Activated T-helper 1 cell treated with anti-CD3 and anti-CD28 coated beads, Interleukin-12 subunit alpha, Interleukin-12 subunit beta, Interleukin-2, Interleukin-4 antibody, amounts not matched to agents 30 ng/mL and 10 ng/mL and 1 ng/mL, durations not matched to agents 14 hours and 24 hours and 36 hours (primary cell): ENCODE data around the gene EBP. TPM values are rescaled to one million over a fixed set of nuclear protein-coding genes. Genes with fewer than 3 reads are reported as not detected.

Experiments
- DNase-seq: peaks from one replicate; pipeline ENCODE4 v3.0.0; 2021; ENCODE audit warnings: low spot score
- H3K27ac Mint-ChIP-seq: one replicate; pipeline ENCODE4 v1.8.0; 2021; ENCODE audit warnings: mild to moderate bottlenecking, mixed read lengths
- H3K27me3 Mint-ChIP-seq: one replicate; pipeline ENCODE4 v1.8.0; 2022; ENCODE audit warnings: mild to moderate bottlenecking, moderate library complexity, mixed read lengths; ENCODE audit not compliant: insufficient read depth
- H3K36me3 Mint-ChIP-seq: one replicate; pipeline ENCODE4 v1.8.0; 2021; ENCODE audit warnings: low read depth, mixed read lengths
- H3K4me1 Mint-ChIP-seq: one replicate; pipeline ENCODE4 v1.8.0; 2021; ENCODE audit warnings: low read depth, mixed read lengths
- H3K4me3 Mint-ChIP-seq: one replicate; pipeline ENCODE4 v1.8.0; 2021; ENCODE audit warnings: mild to moderate bottlenecking, moderate library complexity, mixed read lengths
- H3K9me3 Mint-ChIP-seq: one replicate; pipeline ENCODE4 v1.8.0; 2021; ENCODE audit warnings: mixed read lengths
- intact Hi-C: fragments of 100-400 bp; cut with micrococcal nuclease; formaldehyde crosslinking; loops from one replicate; pipeline ENCODE4 v1.15.1; 2024
- total RNA-seq: library from RNA; stranded (reverse); gene quantifications from 2 replicates; pipeline ENCODE4 v1.2.3, GENCODE V29; 2022

Gene EBP
- total RNA-seq: 164 and 178 TPM in 2 replicates

DNA sequence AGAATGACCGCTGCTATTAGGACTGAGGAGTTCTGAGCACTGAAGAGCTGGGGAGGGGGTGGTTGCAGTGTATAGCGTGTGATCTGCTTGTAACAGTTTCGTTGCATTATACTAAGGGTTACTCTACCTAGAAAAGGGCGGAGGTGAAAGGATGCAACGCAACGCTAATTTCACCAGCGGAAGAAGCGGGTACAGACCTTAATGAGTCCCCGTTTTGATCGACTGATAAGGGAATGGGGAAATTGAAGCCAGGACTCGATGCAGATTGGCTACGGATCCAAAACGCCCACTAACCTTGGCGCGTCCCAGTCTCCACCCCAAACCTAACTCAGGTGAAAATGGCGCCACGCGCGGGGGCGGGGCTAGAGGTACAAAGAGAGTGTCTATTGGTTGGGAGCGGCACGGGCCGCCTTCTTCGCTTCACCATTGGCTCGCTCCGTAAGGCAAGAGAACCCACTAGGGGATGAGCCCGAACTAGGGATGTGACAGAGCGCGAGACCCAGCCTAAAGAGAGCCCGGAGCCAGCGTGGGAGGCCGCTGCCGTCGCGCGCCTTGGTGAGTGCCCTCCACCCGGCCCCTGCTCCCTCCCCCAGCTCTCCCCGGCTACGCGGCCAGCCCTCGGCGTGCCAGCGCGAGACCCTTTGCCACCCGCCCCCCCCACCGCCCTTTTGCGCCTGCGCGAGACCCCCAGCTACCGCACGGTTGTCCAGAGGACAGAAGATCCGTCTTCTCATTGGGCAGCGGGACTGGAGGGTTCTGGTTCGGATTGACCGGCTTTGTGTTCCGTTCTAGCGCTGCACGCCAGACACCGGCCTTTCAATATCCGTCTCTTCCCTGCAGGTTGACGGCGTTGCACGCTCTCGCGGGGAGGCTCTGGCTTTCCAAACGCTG is at the start of gene EBP:
TSS of gene EBP (plus strand) at position 456 of the 891 bp plus-strand sequence. CDS start 1,964 bp downstream, outside the sequence.
- intact Hi-C loops: loop anchor here (1.0 to 10.0 kb wide), 10 partner anchors 13 to 864 kb away; partner anchors contain the start of genes FTSJ1, HDAC6, PIM2 and PORCN
- Mint-ChIP-seq H3K27me3 (no peaks in the 10 kb centered on the region), H3K4me1 (peaks cover 34% of the 10 kb centered on the region), H3K4me3 (peak within 1 kb of the TSS; percentile 95), H3K36me3 (peaks cover 14% of the 10 kb centered on the region), H3K9me3 (no peaks in the 10 kb centered on the region), H3K27ac (peak within 1 kb of the TSS; percentile 98)
- DNase-seq: peak; percentile 92

DNA sequence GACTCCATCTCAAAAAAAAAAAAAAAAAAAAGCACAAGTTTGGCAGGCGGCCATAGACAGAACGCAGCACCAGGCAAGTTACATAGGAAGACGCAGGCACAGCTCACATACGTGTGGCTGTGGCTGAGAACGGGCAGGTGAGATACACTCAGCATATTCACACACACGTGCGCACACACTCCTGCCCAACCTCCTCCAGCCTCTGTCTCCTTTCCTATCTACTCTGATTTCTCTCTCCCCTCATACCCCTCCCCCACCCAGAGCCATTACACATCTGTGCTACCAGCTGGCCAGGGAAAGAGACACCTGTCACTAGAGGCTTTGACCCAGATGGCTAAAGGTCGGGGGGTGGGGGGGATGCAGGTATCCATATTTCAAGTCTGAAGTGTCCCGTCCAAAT is 49.4 kb upstream of the EBP start:
- H3K4me3 Mint-ChIP-seq: no peak overlapping the region

DNA sequence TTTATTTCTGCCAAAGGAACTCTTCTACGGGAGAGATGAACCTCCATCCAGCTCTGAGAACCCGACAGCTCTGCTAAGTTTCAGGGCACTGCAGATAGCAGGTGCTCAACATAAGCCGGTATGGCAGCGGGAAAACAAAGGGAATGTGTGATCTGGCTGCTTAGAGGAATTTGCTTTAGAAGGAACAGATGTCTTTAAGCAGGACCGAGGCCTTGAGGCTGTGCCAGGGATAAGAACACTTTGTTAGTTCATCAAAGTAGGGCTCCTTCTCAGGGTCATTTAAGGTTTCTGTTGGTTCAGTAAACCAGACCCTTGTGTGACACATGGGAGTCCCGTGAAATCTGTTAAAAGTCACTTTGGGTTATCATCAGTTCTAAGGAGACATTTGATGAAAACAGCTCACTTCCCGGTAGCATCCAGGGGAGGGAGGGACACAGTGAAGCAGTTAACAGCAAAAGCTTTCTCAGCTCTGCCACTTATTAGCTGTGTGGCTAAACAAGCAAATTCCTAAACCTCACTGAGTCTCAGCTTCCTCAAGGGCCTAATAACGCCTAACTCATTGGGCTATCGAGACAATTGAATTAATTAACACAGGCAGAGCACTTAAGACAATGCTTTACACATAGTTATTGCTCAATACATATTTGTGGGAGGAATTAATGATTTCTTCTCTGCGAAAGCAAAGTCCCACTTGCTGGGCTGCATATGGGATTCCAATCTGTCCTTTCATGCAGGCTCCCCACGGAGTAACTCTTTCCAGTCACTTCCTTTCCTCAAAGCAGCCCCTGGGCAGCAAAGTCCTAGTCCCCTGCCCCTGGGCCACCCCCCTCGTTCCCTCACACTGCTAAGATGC is 48.5 kb upstream of the EBP start:
- intact Hi-C loops: loop anchor here (10.0 kb wide), 1 partner anchor 818 kb away; the partner anchor contains the start of genes ELK1 and UXT
- H3K36me3 Mint-ChIP-seq: peaks cover 10% of the 10 kb centered on the region
- no peaks in the 10 kb centered on the region for H3K9me3 Mint-ChIP-seq

More for the DNA sequence above, 49.4 kb upstream of the EBP start:
- Mint-ChIP-seq H3K4me1 (peaks cover 20% of the 10 kb centered on the region), H3K9me3 (no peaks in the 10 kb centered on the region), H3K27me3 (peaks cover 2% of the 10 kb centered on the region), H3K27ac (no peak overlapping the region), H3K36me3 (peaks cover 12% of the 10 kb centered on the region)
- DNase-seq: no peak
- intact Hi-C loops: loop anchor here (10.0 kb wide), 1 partner anchor 817 kb away; the partner anchor contains the start of genes ELK1 and UXT

DNA sequence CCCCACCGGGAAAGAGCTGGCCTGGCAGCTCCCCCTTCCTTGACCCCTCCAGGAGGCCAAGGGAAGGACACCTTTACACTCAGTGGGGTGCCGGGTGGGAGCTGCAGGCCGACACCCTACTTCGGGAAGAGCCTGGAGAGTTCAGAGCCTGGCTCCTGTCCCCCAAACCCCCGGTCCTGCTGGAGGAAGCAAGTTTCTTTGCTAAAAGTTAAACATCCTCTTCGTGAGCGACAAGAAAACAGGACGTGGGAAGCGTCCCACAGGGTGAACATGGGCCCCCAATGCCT is 48.0 kb upstream of the EBP start:
- Mint-ChIP-seq H3K9me3 (no peaks in the 10 kb centered on the region), H3K4me3 (no peak overlapping the region), H3K36me3 (peaks cover 12% of the 10 kb centered on the region), H3K27me3 (peaks cover 2% of the 10 kb centered on the region), H3K4me1 (peaks cover 29% of the 10 kb centered on the region), H3K27ac (no peak overlapping the region)
- DNase-seq: no peak
- intact Hi-C loops: loop anchor here (10.0 kb wide), 1 partner anchor 819 kb away; the partner anchor contains the start of genes ELK1 and UXT

More for the DNA sequence above, 48.5 kb upstream of the EBP start:
- H3K4me3 Mint-ChIP-seq: no peak overlapping the region
- H3K4me1 Mint-ChIP-seq: peaks cover 29% of the 10 kb centered on the region
- H3K27me3 Mint-ChIP-seq: peaks cover 2% of the 10 kb centered on the region
- no peak for DNase-seq
- no peak overlapping the region for H3K27ac Mint-ChIP-seq

DNA sequence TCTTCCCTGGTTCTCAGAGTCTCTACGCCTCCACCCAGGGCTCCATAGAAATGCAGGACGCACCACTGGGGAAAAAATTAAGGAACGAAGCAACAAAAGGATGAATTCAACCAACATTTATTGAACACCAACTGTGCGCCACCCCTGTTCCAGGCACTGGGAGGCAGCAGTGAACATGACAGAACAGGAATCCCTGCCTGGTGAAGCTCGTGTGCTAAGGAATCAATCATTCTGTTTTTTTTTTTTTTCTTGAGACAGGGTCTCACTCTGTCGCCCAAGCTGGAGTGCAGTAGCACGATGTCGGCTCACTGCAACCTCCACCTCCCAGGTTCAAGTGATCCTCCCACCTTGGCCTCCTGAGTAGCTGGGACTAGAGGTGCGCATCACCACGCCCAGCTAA is 47.5 kb upstream of the EBP start:
- Mint-ChIP-seq H3K4me3 (no peak overlapping the region), H3K27ac (no peak overlapping the region), H3K27me3 (peaks cover 2% of the 10 kb centered on the region), H3K36me3 (peaks cover 12% of the 10 kb centered on the region), H3K9me3 (no peaks in the 10 kb centered on the region), H3K4me1 (peaks cover 29% of the 10 kb centered on the region)
- no peak for DNase-seq
- intact Hi-C loops: loop anchor here (10.0 kb wide), 1 partner anchor 819 kb away; the partner anchor contains the start of genes ELK1 and UXT

DNA sequence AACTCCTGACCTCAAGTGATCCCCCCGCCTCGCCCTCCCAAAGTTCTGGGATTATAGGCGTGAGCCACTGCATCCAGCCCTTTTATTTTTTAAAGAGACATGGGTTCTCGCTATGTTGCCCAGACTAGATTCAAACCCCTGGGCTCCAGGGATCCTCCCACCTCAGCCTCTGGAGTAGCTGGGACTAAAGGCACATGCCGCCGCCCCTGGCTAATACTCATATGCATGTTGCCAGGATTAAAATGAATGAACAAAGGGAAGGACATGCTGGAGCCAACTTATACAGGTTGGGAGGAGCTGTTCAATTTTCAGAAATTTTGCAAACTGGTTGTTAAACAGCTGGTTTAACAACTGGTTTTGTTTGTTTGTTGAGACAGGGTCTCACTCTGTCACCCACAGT is 47.0 kb upstream of the EBP start:
- peaks cover 24% of the 10 kb centered on the region for H3K4me1 Mint-ChIP-seq
- no peaks in the 10 kb centered on the region for H3K9me3 Mint-ChIP-seq
- no peak for DNase-seq
- H3K4me3 Mint-ChIP-seq: peak overlapping the region; percentile 98
- H3K27me3 Mint-ChIP-seq: peaks cover 2% of the 10 kb centered on the region
- intact Hi-C loops: loop anchor here (10.0 kb wide), 1 partner anchor 820 kb away; the partner anchor contains the start of genes ELK1 and UXT
- H3K36me3 Mint-ChIP-seq: peaks cover 12% of the 10 kb centered on the region
- no peak overlapping the region for H3K27ac Mint-ChIP-seq

DNA sequence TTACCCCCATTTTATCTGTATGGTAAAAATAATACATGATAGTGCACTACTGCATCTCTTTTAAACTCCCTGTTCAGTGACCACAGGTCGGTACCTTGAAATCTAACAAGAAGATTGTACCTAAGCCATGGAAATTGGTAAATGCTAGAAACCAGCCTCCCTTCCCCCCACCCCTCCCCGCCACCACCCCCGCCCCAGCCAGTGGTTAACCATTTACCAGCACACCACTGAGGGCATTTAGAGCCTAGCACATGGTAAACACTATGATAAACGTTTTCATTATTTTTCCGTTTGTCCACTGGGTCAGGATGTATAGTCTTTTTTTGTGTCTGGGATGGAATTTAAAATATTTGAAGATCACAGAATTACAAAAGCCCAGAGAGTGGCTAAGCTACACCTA is 46.3 kb upstream of the EBP start:
- peak overlapping the region; percentile 98 for H3K4me3 Mint-ChIP-seq

DNA sequence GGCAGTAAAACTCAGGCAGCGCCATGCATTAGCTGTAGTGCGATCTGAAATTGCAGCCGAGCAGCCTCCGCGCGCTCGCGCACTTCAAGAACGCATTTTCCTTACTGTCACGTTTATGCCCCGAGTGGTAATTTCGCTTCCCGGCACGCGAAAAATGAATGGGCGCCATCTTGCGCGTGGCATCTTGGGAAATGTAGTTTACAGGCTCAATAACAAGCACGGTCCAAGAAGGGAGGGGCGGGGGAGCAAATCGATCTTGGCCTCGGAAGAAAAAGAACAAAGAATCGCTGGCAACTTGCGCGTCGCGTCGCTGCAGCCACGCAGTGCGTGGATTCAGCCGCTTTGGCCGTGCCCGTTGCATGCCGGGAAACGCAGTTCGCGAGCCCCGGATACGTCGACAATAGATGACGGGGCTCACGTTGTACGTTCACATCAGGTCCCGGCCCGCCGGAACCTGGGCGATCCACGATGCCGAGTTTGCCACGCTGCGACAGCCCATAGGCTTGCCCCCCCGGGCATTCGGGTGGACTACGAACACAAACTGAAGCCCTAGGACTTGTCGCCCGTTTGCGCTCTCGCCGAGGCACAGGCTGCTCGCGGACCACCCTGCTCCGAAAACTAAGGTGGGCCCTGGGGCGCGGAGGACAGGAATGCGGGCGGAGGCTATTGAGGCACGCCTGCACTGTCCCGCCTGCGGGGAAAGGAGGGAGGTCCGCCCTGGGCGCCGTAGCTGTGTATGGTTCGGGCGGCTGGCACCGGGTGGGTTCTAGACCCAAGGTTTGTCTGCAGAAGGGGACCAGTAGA is 45.6 kb upstream of the EBP start, which contains the start of gene FTSJ1:
TSS of gene FTSJ1 (plus strand) at position 426 of the 804 bp plus-strand sequence. CDS start 1,849 bp downstream, outside the sequence.
- peaks cover 2% of the 10 kb centered on the region for H3K27me3 Mint-ChIP-seq
- H3K36me3 Mint-ChIP-seq: peaks cover 18% of the 10 kb centered on the region
- intact Hi-C loops: loop anchor here (1.0 to 10.0 kb wide), 8 partner anchors 32 to 1259 kb away; partner anchors contain the start of genes CDK16, EBP, ELK1 and PORCN
- DNase-seq: peak; percentile 86
- no peaks in the 10 kb centered on the region for H3K9me3 Mint-ChIP-seq
- peak within 1 kb of the TSS; percentile 98 for H3K4me3 Mint-ChIP-seq
- H3K4me1 Mint-ChIP-seq: peaks cover 20% of the 10 kb centered on the region
- H3K27ac Mint-ChIP-seq: peak within 1 kb of the TSS; percentile 90

More for the DNA sequence above, 46.3 kb upstream of the EBP start:
- Mint-ChIP-seq H3K4me1 (peaks cover 20% of the 10 kb centered on the region), H3K9me3 (no peaks in the 10 kb centered on the region), H3K27me3 (peaks cover 2% of the 10 kb centered on the region), H3K36me3 (peaks cover 13% of the 10 kb centered on the region), H3K27ac (peak overlapping the region; percentile 90)
- no peak for DNase-seq
- intact Hi-C loops: loop anchor here (5.0 to 10.0 kb wide), 3 partner anchors 597 to 1258 kb away; partner anchors contain the start of genes CDK16, ELK1, PRAF2 and UXT

DNA sequence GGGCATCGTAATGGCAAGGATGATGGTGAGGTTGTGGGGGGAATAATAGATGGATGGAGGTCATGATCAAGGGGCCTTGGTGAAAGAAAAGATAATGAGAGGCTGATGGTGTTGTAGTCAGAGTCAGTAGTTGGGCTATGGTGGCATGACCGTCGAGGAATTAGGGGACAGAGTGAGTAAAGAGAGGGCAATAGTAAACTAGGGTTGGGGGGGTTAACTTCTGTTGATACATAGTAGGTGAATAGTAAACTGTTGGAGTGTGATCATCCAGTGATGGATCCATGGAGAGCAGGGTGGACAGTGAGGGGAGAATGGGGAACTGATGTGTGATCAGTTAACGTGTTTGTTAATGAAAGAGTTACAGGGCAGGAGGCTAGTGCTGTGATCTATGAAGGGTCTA is 44.7 kb upstream of the EBP start:
- Mint-ChIP-seq H3K9me3 (no peaks in the 10 kb centered on the region), H3K27me3 (peaks cover 2% of the 10 kb centered on the region), H3K36me3 (peaks cover 21% of the 10 kb centered on the region), H3K27ac (peak overlapping the region; percentile 90), H3K4me3 (peak overlapping the region; percentile 98), H3K4me1 (peaks cover 15% of the 10 kb centered on the region)
- DNase-seq: no peak
- intact Hi-C loops: loop anchor here (1.0 to 10.0 kb wide), 8 partner anchors 31 to 1260 kb away; partner anchors contain the start of genes CDK16, EBP, ELK1 and PORCN

DNA sequence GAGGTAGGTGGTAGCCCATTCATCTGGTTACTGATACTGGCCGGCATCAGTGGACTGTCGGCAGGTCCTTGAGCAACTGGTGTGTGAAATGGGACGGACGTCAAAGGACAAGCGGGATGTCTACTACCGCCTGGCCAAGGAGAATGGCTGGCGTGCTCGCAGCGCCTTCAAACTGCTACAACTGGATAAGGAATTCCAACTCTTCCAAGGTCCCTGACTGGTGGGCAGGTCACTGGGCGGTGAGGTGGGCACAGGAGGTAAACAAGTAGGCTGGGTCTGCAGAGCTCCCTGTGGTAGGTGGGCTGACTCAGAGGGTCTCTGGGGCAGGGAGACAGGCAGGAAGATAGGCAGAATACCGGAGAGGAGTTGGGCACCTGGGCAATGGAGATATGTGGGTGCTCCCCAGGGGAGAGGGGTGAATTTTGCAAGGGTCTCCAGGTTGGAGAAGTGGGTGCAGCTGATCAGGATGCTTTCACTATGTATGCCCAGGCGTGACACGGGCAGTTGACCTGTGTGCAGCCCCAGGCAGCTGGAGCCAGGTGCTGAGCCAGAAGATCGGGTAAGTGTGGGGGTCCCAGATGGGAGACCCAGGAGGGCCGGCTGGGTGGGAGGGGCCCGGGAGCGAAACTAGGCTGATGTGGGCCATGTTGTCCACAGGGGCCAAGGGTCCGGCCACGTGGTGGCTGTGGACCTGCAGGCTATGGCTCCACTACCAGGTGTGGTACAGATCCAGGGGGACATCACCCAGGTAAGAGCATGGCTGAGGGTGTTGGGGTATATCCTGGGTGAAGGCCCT is 43.5 kb upstream of the EBP start:
- Mint-ChIP-seq H3K36me3 (peaks cover 29% of the 10 kb centered on the region), H3K27ac (peak overlapping the region; percentile 15), H3K4me1 (peaks cover 15% of the 10 kb centered on the region), H3K9me3 (no peaks in the 10 kb centered on the region), H3K4me3 (peak overlapping the region; percentile 98), H3K27me3 (no peaks in the 10 kb centered on the region)
- no peak for DNase-seq
- intact Hi-C loops: loop anchor here (5.0 to 10.0 kb wide), 3 partner anchors 594 to 1261 kb away; partner anchors contain the start of genes CDK16, ELK1, PRAF2 and UXT

DNA sequence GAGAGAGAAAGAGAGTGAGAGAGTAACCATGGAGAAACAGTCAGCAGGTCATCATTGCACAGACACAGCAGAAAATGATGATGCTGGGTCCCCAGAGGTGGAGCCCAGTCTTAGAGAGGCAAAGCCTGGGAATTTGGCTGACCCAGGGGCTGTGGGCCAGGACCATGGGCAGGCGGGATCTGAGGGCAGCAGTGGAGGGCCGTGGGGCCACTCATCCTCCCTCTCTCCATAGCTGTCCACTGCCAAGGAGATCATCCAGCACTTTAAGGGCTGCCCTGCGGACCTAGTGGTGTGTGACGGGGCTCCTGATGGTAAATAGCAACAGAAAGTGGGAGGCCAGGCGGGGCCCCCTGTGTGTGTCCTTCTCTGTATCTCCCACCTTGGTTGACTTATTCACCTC is 42.8 kb upstream of the EBP start:
- H3K27ac Mint-ChIP-seq: peak overlapping the region; percentile 15
- H3K36me3 Mint-ChIP-seq: peaks cover 29% of the 10 kb centered on the region
- H3K4me1 Mint-ChIP-seq: peaks cover 15% of the 10 kb centered on the region
- intact Hi-C loops: loop anchor here (5.0 to 10.0 kb wide), 3 partner anchors 593 to 1262 kb away; partner anchors contain the start of genes CDK16, ELK1, PRAF2 and UXT
- H3K27me3 Mint-ChIP-seq: no peaks in the 10 kb centered on the region
- H3K9me3 Mint-ChIP-seq: no peaks in the 10 kb centered on the region
- H3K4me3 Mint-ChIP-seq: peak overlapping the region; percentile 17
- no peak for DNase-seq
